Head of caudate nucleus (tissue), 42 donors: ENCODE data around the gene FAM24A.
"Not testable (repeated sequence)": the region's sequence is repeated elsewhere in the genome, so short reads cannot be mapped to it uniquely, and the experiment has no call there.

ENCODE experiments used
- DNase-seq, 42 donors: peaks; one replicate each; pipeline versions ENCODE4 v3.0.0 to v3.0.0-alpha.2; 2020 to 2021; ENCODE audit warnings: mixed read lengths in 7 of 42
- intact Hi-C: fragments of 100-400 bp; cut with DNase I; formaldehyde crosslinking; loops from one replicate; pipeline ENCODE4 v1.15.0; 2022

FAM24A gene

GRCh38 chr10:122910310-122910709 is at the start of gene FAM24A:
FAM24A (plus strand) TSS chr10:122910610; CDS start chr10:122911635, 1,025 bp downstream.
- intact Hi-C loops: no loop called here
- no peak for DNase-seq

DNA sequence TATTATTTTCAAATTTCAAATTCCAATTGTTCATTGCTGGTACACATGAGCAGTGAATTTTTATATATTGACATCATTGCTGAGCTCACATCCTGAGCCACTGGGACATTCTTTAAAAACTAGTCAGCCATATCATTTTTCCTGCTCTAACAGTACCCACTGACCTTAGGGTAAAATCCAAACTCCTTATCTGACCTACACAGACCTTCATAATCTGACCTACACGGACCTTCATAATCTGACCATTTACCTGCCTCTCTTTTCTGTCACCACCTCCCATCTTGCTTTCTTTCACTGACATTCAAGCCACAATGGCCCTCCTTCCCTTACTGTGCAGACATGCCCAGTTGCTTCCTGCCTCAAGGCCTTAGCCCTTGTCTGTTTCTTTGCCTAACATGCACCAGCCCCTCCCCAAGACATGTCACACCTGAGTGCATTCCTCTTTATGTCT is 48.7 kb upstream of the FAM24A start:
- DNase-seq: no peak
- intact Hi-C loops: no loop called here

- intact Hi-C loops: no loop called here
- DNase-seq: no peak
Observed at GRCh38 chr10:122863216-122864193, 46.9 kb upstream of the FAM24A start.

DNA sequence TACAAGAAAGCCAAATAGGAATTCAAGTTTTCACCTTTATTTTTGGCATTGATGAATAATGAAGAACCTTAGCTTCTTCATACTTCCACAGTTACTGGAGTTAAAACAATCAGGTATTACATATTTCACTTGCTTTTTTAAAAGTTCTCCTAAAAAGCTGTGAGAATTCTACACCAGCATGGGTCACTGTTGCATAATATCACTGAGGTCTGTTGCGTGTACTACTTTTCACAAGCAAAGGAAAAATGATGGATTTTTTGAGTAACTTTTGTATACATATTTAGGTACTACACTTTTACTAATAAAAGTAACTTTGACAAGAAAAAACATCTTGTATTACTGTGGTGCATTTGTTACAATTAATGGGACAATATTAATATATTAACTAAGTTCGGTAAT is 46.2 kb upstream of the FAM24A start:
- DNase-seq: no peak

GRCh38 chr10:122864901-122865300 is 45.5 kb upstream of the FAM24A start:
- no peak for DNase-seq
- intact Hi-C loops: no loop called here

More for the DNA sequence above, 46.2 kb upstream of the FAM24A start:
- intact Hi-C loops: no loop called here

DNA sequence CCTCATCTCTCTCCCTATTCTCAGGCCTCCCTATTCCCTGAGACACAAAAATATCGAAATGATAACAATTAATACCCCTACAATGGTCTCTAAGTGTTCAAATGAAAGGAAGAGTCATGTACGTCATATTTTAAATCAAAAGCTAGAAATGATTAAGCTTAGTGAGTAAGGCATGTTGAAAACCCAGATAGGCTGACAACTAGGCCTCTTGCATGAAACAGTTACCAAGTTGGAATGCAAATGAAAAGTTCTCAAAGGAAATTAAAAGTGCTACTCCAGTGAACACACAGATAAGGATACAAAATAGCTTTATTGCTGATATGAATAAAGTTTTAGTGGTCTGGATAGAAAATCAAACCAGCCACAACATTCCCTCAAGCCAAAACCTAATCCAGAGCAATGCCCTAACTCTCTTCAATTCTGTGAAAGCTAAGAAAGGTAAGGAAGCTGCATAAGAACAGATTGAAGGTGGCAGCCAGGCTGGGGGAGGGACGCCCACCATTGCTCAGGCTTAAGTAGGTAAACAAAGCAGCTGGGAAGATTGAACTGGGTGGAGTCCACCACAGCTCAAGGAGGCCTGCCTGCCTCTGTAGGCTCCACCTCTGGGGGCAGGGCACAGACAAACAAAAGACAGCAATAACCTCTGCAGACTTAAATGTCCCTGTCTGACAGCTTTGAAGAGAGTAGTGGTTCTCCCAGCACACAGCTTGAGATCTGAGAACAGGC is 43.5 kb upstream of the FAM24A start:
- DNase-seq, intact Hi-C loops: not testable (repeated sequence)

DNA sequence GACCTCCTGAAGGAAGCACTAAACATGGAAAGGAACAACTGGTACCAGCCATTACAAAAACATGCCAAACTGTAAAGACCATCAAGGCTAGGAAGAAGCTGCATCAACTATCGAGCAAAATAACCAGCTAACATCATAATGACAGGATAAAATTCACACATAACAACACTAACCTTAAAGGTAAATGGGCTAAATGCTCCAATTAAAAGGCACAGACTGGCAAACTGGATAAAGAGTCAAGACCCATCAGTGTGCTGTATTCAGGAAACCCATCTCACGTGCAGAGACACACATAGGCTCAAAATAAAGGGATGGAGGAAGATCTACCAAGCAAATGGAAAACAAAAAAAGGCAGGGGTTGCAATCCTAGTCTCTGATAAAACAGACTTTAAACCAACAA is 41.6 kb upstream of the FAM24A start:
- DNase-seq, intact Hi-C loops: not testable (repeated sequence)

- DNase-seq, intact Hi-C loops: not testable (repeated sequence)
Observed at GRCh38 chr10:122871947-122872346, 38.5 kb upstream of the FAM24A start.

DNA sequence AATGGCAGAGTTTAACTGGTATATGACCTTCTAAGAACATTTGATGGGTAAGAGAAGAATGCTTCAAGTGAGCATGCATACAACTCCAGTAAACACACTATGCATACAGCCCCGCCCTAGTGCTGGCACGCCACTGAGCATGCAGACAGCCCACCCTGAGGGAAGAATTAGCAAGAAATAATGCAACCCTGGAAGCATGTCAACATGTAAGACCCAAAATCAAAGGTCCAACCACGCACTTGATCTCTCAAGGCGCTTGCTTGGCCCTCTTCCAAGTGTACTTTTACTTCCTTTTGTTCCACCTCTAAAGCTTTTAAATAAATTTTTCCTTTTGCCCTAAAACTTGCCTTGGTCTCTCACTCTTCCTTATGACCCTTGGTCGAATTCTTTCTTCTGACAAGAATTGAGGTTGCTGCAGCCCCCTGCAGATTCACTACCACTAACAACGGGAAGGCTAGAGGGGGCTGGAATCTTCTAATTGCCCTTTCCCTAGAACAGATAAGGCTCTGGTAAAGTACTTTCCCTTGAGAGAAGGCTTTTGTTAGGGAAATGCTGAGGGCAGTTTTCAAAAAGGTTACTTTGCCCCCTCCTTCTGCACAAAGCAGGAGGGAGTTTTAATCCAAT is 34.5 kb upstream of the FAM24A start:
- intact Hi-C loops: no loop called here
- no peak for DNase-seq

DNA sequence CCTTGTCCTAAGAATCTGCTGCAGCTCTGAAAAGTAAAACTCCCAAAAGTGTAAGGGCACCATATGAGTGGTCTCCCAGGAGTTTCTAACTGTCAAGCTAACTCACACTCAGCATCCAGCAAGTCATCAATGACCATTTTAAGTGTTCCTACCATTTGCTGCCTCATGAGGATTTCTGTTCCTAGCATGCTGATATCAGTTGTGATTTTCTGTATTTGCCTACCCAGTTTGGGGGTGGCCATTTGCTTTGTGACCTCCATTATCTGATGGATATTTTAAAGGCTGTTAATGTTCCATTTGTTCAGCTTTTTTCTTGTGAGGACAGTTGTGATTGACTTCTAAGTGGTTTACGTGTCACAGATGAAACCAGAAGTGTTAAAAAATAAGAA is 33.9 kb upstream of the FAM24A start:
- intact Hi-C loops: no loop called here
- no peak for DNase-seq

DNA sequence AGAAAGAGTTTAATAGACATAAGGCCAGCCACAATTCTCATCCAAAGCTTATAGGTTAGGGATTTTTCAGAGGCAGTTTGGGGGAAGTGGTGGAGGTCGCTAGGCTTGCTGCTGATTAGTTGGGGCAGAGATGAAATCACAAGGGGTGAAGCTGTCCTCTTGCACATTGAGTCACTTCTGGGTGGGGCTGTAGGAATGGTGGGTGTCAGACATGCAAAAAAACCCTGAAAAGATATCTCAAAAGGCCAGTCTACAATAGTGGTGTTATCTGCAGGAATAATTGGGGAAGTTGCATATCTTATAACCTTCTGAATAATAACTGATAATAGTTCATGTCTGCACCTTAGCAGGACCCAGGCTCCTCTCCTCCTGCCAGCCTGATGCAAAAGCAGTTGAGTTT is 33.1 kb upstream of the FAM24A start:
- DNase-seq: no peak
- intact Hi-C loops: no loop called here

- intact Hi-C loops: no loop called here
- peak in 3 of 42 donors; percentile 2 to 33 (median 18) for DNase-seq
Observed at GRCh38 chr10:122878799-122879338, 31.5 kb upstream of the FAM24A start.

DNA sequence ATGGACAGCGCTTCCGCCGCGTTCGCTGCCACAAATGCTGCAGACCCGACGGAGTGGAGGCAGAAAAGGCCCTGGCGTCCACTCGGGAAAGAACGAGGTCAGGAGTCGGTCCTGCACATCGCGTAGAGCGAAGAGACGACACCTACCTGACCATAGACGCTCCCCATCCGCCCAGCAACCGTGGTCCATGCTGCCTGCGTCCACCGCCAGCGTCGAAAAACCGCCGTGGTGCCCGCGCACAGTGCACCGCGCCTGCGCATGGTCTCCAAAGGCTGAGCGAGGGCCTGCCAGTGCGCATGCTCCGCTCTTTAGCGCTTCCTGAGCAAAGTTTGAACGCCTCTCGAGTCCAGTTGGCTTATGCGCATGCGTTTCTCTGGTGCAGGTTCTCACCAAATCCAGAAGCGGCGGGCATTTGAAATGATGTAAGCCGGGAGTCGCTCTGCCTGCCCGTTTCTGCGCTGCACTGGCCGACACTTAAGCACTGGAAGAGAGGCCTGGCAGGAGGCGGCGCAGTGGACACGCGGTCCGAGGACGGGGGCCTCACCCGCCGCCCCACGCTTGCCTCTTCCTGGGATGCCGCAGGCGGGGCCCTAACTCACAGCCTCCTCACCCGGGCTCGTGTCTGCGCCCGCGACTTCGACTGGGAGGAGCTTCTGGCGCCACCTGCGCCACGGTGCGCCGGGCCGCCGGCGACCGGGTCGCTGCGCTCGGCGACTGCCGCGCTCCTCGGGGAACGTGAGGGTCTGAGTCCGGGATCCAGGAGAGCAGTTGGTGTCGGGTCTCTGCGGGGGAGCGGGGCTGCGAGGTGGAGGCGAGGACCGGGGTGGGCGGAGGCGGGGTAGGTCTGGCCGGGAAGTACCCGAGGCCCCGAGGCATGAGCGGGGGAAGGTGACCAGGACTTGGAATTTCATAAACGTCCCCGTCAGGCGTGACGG is 30.8 kb upstream of the FAM24A start, which contains the start of gene FAM24B:
Gene FAM24B, minus strand, starts transcription at position 243 of the 935 bp plus-strand sequence. CDS start 29,066 bp downstream, outside the sequence.
- intact Hi-C loops: no loop called here
- DNase-seq: peak; percentile 82 to 97 (median 93)

- intact Hi-C loops: no loop called here
- DNase-seq: no peak
Observed at GRCh38 chr10:122882766-122883165, 27.6 kb upstream of the FAM24A start.

DNA sequence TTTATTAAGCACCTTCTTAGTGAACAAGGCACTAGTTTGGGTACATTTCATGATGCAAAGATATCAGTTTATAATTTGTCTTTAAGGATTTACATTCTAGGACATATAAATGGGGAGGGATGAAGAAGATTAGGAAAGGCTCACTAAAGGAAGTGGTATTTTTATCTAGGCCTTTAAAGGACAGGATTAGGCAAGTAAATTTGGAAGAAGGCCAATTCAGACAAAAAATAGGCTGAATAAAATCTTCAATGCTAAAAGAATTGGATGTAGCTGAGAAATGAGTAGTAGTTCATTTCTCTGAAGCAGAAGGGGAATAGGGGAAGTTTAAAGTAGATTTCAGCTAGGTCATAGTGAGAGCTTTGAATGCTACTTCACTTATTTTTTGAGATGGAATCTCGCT is 26.2 kb upstream of the FAM24A start:
- intact Hi-C loops: no loop called here
- no peak for DNase-seq

DNA sequence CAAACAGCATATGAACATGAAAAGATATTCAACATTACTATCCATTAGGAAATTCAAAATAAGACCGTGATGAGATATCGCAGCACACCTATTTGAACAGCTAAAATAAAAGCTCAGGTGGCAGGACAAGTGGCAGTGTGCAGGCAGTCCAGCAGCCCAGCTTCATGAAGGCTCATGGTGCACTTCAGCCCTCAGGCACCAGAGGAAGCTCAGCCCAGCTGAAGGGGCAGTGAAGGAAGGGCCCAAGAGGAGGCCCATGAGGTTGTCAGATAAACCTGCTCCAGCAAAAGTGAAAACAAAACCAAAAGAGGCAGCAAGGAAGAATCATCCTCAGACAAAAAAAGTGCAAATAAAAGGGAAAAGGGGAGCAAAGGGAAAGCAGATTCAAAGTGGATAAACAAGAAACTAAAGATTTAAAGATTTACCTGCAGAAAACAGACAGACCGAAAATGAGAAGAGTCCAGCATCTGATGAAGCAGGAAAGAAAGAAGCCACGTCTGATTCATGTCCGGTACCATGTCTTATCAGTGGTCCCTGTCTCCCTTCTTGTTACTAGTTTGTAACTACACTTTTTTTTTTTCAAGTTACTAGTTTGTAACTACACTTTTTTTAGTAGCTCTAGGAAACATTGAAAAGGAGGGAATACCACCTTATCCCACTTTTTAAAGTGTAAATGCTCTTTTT is 16.0 kb upstream of the FAM24A start:
- no peak for DNase-seq
- intact Hi-C loops: no loop called here

GRCh38 chr10:122903861-122904260 is 6.5 kb upstream of the FAM24A start:
- DNase-seq, intact Hi-C loops: not testable (repeated sequence)
